GM12892 (cell line): ENCODE results near the gene DNAL4.

Source experiments
- POLR2A ChIP-seq: IDR thresholded peaks from 2 replicates; pipeline ENCODE4 v1.6.1; 2011; ENCODE audit warnings: low read depth, low read length, control low read depth
- TAF1 ChIP-seq: IDR thresholded peaks from 2 replicates; pipeline ENCODE4 v1.6.1; 2011; ENCODE audit warnings: low read depth, mild to moderate bottlenecking, control low read depth, low read length, borderline replicate concordance

DNA sequence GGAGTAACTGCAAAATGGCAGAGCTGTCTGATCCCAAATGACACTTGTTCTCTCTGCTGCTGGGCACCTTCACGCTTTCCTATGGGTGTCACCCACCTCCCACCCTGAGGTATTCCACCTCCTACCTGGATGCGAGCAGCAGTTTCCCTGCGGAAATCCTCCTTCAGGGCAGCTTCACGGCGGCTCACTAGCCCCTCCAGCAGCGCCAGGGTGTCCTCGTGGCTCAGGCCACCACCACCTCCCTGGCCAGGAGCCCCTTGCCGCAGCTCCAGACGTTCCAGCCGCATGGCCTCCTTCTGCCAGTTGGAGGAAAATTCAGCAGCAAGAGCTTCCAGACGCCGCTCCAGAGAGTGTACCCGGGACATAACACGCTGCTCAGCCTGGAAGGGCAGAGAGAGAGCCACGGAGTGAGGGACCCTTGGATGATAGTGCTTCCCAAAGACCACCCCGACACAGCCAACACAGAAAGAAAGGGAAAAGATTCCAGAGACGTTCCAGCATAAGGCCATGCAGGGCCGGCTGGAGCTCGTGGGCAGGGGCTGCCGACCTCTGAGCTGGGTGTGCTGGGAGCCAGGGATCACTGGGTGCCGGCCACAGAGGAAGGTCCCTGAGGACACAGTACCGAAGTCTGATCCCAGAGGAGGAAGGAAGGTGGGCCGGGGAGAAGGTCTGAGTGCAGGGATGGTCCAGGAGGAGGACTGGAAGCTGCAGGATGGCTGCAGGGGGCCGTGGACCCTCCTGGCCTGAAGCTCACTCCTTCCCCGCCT is 51.6 kb downstream of the DNAL4 start:
- TF ChIP-seq POLR2A (no peak), TAF1 (no peak)
